GM10847 (cell line): ENCODE data around the gene IL19.

Source experiments
- POLR2A ChIP-seq: IDR thresholded peaks from 2 replicates; pipeline ENCODE4 v1.6.1; 2011; ENCODE audit not compliant: insufficient read length; ENCODE audit errors: extremely low read depth

IL19 gene

DNA sequence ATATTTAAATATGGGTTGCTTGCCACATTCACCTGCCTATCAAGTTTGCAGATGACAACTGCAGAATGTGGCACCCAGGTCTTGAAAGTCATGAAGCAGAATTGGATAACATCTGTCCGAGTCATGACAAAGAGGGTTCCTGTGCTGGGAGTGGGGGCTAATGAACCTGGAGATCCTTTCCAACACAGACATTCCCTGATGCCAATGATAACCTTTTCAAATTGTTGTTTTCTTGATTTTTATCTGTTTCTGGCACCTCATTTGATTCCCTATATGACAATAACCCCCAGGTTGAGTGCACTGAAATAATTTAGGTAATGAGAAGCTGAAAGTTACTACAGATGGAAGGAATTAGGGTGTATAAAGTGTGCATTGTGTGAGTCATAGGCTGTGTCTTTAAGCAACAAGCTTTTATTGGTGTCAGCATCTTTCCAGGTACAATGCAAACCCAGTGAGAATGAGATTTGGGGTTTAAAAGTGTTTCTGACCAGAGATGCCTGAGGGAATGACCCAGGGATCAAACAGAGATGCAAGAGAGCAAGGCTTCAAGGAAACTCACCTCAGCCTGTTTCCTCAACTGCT, 33.7 kb downstream of the IL19 start:
- TF ChIP-seq POLR2A: no peak

DNA sequence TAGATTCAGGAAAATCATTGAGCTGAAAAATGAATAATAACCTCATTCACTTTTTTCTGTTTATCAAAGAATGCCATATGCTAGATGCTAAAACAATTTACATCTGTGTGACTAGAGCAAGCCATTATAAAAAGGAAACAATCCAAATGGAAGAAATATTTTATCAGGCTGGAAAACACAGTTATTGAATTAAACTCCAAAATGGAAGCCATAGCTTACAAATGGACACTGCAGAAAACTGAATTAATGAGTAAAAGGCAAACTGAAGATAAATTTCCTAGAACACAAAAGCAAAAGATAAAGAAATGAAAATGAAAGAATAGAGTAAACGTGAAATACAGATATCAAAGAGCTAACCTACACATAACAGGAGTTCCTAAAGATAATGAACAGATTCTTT, 34.8 kb downstream of the IL19 start:
- no peak for TF ChIP-seq POLR2A

DNA sequence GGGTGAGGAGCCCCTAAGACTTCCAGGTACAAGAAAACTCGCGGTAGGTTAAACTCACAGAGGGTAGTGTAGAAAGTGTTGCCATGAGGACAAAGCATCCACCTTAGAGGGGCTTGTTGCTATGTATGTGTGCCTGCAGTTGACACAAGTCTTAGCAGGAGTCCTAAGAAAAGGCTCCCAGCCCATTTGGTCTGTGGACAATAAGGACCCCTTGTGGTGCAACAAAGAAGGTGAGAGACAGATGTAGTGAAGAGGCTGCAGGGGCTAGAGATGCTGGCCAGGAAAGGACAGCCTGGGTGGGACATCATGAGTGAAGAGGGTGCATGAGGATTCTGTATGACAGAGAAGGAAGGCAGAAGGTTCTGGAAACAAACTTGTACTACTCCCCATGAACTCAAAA, 38.0 kb downstream of the IL19 start:
- no peak for TF ChIP-seq POLR2A

DNA sequence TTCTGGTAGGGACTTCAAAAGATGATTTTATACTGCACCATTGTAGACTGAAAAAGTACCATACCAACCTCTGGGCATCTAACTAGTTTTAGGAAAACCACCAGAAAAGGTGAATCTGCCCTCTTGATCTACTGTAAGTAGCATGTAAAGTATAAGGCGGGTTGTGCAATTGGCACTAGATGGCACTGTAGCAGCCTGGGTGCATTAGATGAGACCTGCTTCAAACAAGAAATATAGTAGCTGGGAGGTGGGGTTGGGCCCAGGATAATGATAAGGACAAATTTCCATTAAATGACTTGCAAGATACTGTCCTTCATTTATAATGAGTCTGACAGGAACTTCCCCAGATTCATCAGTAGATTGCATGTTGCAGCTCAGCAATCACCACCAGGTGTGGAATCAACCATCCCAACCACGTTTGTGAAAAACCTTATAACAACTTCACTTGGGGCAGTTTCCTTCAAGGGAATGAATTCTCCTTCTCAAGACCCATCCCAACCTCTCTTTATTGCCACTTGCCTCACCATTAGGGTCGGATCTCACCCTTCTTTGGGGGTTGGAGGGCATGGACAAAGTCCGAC, 39.0 kb downstream of the IL19 start:
- no peak for TF ChIP-seq POLR2A

DNA sequence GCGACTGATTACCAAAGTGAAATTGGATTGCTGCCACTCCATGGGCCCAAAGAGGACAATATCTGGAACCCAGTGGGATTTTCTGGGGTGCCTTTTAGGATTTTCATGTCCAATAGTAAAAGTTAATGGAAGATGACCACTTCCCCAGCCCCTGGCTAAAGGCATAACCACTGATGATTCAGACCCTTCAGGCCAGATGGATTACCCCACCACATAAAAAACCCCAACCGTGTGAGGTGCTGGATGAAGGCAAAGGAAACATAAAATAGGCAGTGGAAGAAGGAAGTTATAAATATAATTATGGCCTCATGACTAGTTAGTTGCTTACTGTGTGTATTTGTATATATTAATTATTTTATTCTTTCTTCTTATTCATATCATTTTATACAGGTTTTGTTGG, 41.9 kb downstream of the IL19 start:
- no peak for TF ChIP-seq POLR2A

DNA sequence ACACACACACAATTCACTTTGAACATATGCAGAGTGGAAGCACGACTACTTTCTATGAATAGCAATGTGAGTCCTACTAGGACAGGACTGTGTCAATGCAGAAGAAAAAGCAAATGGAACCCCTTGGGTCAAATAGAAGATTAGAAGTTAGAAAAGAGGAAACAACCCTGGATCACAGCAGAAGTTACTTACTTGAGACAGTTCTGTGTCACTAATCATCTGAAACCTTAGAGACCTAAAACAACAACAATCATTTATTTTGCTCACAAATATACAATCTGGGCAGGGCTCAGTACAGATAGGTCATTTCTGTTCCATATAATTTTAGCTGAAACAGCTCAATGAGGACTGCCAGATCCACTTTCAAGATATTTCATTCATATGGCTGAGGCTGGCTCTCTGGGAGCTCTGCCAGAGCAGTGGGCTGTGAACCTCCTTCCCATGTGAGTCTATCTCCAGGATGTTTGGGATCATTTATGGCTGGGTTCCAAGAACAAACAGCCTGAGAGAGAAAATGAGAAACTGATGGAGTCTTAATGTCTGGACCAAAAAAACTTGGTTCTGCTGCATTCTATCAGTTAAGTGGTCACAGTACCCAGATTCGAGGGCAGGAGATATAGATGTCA, 44.3 kb downstream of the IL19 start:
- no peak for TF ChIP-seq POLR2A

DNA sequence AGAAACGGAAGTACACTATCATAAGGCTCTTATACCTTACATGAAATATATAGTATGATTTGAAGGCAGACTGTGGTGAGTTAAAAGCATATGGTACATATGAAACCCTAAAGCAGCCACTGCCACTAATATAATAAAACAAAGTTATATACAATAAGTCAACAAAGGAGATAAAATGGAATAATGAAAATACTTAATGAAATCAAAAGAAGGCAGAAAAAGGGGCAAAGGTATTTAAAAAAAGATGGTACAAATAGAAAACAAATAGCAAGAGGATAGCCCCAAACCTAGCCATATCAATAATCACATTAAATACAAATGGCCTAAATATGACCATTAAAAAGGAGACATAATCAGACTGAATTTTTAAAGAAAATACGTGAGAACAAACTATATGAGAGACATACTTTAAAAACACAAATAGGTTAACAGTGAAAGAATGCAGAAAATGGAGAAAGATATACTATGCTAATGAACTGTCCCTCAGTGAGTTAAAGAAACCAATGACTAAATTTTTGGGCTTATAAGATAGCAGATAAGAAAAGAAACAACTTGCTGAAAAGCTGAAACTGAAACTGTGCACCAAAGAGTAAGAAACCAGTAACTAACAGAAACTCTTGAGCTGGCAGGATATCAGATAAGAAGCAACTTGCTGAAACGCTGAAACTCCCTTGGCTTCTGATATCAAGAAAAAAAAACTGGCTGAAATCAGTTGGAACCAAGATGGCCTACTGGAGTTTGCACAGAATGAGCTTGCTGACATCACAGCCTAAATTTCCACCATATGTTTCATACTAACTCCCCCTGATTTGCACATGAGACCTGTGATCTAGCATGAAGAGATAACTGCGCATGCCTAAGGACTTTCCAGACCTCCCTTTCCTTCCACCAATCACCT, 46.1 kb downstream of the IL19 start:
- no peak for TF ChIP-seq POLR2A

DNA sequence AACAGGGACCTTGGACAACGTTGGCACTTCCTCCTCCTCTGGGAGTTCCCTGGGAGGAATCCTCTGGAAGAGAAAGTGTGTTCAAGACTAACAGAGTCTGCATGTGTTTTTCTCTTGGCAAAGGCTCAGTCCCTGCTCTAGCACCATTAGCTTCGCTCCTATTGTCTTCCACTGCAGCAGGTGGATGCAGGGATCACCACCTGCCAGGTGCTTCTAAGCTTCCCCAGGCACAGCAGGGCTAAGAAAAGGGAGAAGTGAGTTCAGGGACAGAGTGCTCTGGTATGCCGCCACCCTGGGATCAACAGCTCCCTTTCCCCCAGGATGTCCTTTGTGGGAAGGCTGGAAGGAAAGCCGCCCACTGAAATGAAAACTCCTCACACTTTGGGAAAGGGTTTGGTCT, 50.9 kb downstream of the IL19 start:
- TF ChIP-seq POLR2A: no peak

DNA sequence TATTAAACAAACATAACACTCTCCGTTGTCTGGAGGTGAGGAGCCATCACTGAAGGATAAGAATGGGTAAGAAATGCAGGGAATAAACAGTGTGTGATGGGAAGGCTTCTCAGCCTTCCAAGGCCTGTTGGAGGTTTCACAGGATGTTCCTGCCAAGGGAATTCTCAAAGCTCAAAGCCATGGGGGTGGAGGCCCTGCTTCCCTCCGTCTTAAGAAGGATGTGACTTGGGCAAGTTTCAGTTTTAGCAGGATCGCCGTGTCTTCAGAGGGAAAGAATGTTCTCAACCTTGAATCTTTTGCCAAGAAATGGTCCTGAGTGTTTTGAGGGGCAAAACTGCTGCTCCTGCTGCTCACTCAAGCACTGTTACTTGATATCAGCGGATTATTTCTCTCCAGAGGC, 53.2 kb downstream of the IL19 start:
- TF ChIP-seq POLR2A: no peak

DNA sequence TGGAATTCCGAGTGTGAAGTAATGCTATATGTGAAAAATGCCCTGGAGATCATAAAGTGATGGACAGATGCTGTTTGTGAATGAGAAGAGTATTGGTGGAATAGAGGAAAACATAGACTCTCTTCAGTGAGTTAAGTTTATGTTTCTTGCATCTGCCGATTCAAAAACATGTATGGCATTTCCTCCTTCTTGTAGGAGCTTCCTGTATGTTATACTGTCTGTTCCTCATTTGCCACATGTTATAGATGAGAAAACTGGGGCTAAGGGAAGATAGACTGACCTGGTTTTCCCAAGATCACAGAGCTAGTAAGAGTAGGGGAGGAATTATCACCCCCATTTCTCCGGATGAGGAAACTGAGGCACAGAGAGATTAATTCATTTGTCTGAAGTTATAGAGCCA, 53.8 kb downstream of the IL19 start:
- TF ChIP-seq POLR2A: no peak

DNA sequence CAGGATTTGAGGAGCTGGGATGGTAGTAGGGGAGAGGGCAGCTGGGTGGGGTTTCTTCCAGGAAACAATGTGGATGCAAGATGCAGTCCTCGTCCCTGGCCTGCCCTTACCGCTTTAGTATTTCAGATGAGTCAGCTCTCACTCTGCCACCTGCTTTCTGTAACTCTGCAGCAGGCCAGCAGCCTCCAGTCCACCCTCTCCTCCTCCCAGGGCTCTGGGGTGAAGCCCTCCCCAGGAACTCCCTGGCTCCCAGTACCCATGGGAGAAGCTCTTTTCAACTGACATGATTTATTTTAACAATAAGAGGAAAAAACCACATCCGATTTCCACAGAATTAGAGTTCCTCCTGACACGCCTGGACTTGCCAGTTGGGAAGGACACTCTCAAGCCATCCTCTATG, 55.8 kb downstream of the IL19 start:
- no peak for TF ChIP-seq POLR2A

DNA sequence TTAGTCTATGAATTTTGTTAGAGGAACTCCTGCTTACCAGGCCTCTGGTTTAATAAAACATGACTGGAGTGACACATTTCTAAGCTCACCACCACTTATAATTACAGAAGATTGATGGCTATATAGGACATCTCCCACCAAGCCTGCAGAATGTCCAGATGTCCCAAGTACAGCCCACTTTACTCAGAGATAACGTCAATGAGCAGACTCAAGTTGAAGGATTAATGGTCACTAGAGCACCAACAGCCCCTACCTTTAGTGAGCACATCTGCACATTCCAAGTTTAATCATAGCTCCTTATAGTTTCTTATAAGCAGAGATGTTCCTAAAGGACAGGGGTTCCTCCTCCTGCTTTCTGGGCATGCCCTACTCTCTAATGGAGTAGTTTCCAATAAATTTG, 57.5 kb downstream of the IL19 start:
- no peak for TF ChIP-seq POLR2A

DNA sequence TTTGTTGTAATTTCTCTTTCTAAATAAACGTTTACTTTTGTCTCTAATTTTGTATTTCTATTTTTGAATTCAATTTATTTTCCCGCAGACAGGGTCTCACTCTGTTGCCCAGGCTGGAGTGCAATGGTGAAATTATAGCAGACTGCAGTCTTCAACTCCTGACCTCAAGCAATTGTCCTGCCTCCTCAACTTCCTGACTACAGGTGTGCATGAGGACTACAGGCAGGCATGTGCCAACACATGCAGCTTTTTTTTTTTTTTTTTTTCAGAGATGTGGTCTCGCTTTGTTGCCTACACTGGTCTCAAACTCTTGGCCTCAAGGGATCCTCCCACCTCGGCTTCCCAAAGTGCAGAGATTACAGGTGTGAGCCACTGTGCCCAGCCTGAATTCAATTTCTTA, 58.2 kb downstream of the IL19 start:
- no peak for TF ChIP-seq POLR2A

DNA sequence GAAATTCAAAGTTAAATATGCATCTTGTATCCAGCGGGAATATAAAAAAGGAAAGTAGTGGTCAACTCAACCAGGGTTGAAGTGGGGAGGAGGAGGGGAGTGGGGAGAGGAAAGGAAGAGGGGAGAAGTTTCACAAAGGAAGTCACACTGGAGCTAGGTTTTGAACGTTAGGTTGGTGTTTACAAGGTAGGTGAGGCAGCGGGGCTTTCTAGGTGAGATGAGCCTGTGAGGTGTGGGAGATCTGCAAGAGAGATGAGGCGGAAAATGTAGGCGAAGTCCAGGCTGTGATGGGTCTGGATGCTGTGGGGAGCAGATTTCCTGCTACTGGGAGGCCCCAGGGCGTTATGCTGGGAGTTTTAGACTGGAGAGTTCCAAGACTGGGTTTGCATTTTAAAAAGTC, 58.7 kb downstream of the IL19 start:
- TF ChIP-seq POLR2A: no peak

DNA sequence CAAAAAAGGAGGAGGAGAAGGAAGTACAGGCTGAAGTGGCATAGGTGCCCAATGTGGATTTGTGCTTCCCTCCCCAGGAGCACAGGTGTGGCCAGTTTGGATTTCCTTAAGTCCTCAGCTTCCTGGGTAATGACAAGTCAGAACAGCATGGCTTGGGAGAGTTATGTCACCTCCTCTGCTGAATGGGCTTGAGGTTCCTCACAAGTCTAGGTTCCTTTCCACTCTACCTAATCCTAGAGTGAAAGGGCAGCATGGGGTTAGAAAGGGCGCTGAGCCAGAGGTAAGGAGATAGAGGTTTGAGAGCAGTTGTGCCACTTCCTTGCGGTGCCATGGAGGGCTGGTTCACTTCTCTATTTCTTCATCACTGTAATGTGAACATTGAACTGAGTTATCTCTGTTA, 59.3 kb downstream of the IL19 start:
- TF ChIP-seq POLR2A: no peak

DNA sequence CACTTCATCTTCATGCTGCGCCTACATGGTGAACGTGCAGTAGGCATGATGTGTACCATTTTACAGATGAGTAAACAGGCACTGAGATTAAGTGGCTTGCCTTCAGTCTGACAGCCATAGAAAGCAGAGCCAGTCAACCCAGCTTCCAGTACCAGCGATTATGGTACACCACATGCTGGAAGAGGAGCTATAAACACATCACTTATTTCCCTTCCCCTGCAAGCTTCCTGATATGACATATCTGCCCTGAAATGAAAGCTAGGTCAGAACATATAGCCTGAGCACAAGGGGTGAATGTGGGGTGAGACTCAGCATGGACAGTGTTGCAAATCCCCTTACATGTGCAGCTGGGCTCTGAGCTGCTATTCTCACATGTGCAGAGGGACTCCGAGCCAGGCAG, 61.1 kb downstream of the IL19 start:
- no peak for TF ChIP-seq POLR2A
